ENCODE data around the gene CCDC170.
"Not testable (repeated sequence)": the region's sequence is repeated elsewhere in the genome, so short reads cannot be mapped to it uniquely, and the experiment has no call there.

The CCDC170 gene, protein sequence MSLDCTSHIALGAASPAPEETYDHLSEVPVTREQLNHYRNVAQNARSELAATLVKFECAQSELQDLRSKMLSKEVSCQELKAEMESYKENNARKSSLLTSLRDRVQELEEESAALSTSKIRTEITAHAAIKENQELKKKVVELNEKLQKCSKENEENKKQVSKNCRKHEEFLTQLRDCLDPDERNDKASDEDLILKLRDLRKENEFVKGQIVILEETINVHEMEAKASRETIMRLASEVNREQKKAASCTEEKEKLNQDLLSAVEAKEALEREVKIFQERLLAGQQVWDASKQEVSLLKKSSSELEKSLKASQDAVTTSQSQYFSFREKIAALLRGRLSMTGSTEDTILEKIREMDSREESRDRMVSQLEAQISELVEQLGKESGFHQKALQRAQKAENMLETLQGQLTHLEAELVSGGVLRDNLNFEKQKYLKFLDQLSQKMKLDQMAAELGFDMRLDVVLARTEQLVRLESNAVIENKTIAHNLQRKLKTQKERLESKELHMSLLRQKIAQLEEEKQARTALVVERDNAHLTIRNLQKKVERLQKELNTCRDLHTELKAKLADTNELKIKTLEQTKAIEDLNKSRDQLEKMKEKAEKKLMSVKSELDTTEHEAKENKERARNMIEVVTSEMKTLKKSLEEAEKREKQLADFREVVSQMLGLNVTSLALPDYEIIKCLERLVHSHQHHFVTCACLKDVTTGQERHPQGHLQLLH

DNA sequence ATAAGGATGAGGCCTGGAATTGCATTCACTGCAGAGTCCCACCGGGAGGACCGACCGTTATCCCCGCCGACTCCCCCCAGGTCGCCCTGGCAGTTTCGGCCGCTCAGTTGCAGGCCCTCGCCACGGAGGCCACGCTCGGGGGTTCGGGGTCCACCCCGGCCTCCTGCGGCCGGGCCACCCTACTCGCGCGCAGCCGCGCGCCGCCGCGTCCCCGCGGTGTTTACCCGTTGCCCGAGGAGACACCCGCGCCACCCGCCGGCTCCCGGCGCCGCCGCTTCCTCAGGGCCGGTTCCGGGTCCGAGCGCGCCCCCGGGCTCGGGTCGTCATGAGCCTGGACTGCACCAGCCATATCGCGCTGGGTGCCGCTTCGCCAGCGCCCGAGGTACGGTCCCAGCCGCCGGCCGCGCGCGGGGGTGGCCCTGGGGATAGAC lies at the start of gene CCDC170:
TSS of gene CCDC170 (plus strand) at position 214 of the 431 bp plus-strand sequence. CDS start at position 326, 112 bp downstream.
- Mint-ChIP-seq H3K36me3 (no peaks in the 10 kb centered on the region), H3K4me3 (peak within 1 kb of the TSS; percentile 68)

DNA sequence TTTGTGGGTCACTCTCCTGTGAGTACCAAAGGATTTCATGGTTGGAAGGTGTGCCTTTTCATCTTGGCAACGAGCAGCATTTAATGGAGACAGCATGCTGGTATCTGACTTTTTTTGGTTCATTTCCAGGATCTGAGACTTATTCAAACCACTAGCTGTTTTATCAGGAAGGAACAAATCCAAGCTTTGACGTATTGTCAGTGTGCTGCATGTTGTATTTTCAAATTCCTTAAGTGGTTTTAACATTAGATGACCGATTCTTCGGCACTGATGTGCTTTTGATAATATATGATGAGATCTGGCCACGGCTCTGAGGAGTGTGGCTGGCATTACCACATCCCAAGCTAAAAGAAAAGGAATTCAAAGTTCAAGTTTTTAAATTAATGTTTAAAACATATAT lies 48.3 kb upstream of the CCDC170 start:
- H3K4me1 Mint-ChIP-seq, result peaks cover 31% of the 10 kb centered on the region
- H3K4me3 Mint-ChIP-seq, result no peak overlapping the region
- no peak for DNase-seq
- no peaks in the 10 kb centered on the region for H3K27me3 Mint-ChIP-seq
- no peaks in the 10 kb centered on the region for H3K9me3 Mint-ChIP-seq
- H3K36me3 Mint-ChIP-seq, result peaks cover 12% of the 10 kb centered on the region
- H3K27ac Mint-ChIP-seq, result no peak overlapping the region
- CTCF ChIA-PET, result interaction anchor here (0.9 kb wide), 1 partner anchor 40 kb away, joined by 3 read pairs; no protein-coding TSS in a partner anchor

More for the DNA sequence above, at the start of gene CCDC170:
- H3K27ac Mint-ChIP-seq, result no peak within 1 kb of the TSS
- no peaks in the 10 kb centered on the region for H3K9me3 Mint-ChIP-seq
- peaks cover 60% of the 10 kb centered on the region for H3K27me3 Mint-ChIP-seq
- DNase-seq, result peak; percentile 35
- H3K4me1 Mint-ChIP-seq, result peaks cover 22% of the 10 kb centered on the region
- CTCF ChIA-PET, result no interaction called here

DNA sequence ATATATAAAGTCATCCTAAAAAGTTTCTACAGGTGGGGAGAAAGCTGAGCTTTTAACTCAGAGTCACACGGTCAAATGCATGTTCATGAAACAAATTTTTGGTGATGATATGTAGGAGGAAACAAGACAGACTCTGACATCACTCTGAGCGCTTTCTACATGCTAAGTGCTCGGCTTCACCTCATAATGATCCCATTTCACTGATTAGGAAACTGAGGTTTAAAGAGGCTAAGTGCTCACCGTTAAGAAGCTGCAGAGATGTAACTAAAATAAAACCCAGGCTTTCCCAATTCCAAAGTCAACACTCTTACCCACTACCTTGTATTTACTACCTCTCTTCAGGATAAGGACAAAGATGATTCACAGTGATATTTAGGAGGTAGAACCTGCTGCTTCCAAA lies 46.6 kb upstream of the CCDC170 start:
- peaks cover 15% of the 10 kb centered on the region for H3K36me3 Mint-ChIP-seq
- no peak overlapping the region for H3K4me3 Mint-ChIP-seq
- CTCF ChIA-PET, result no interaction called here
- H3K27ac Mint-ChIP-seq, result no peak overlapping the region
- H3K4me1 Mint-ChIP-seq, result peaks cover 31% of the 10 kb centered on the region
- H3K27me3 Mint-ChIP-seq, result no peaks in the 10 kb centered on the region
- no peaks in the 10 kb centered on the region for H3K9me3 Mint-ChIP-seq
- no peak for DNase-seq

DNA sequence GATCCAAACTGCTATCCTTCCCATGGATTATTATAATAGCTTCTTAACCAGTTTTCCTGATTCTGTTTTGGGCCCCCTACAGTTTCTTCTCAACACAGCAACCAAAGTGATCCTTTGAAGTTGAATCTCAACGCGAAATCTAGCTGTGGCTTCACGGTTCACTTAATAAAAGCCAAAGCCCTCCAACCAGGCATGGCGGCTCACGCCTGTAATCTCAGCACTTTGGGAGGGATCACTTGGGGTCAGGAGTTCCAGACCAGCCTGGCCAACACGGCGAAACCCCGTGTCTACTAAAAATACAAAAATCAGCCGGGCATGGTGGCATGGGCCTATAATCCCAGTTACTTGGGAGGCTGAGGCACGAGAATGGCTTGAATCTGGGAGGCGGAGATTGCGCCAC lies 45.2 kb upstream of the CCDC170 start:
- Mint-ChIP-seq H3K27me3 (no peaks in the 10 kb centered on the region), H3K4me1 (peaks cover 26% of the 10 kb centered on the region), H3K4me3 (no peak overlapping the region), H3K9me3 (no peaks in the 10 kb centered on the region), H3K36me3 (peaks cover 13% of the 10 kb centered on the region), H3K27ac (no peak overlapping the region)
- CTCF ChIA-PET, result no interaction called here
- no peak for DNase-seq

DNA sequence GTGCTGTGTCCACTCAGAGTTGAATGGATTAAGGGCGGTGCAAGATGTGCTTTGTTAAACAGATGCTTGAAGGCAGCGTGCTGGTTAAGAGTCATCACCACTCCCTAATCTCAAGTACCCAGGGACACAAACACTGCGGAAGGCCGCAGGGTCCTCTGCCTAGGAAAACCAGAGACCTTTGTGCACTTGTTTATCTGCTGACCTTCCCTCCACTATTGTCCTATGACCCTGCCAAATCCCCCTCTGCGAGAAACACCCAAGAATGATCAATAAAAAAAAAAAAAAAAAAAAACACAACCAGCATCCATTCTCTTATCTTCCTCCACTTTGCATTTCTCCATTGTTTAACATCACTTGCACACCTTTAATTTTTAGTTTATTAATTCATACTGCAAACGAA lies 42.9 kb upstream of the CCDC170 start:
- not testable (repeated sequence) for H3K9me3 Mint-ChIP-seq, DNase-seq, H3K27me3 Mint-ChIP-seq
- CTCF ChIA-PET, result interaction anchor here (1.4 to 2.0 kb wide), 3 partner anchors 10 to 61 kb away, joined by 4 to 16 read pairs (median 4); no protein-coding TSS in a partner anchor
- Mint-ChIP-seq H3K4me3 (peak overlapping the region; percentile 97), H3K36me3 (peaks cover 12% of the 10 kb centered on the region), H3K4me1 (peaks cover 33% of the 10 kb centered on the region), H3K27ac (peak overlapping the region; percentile 95)

DNA sequence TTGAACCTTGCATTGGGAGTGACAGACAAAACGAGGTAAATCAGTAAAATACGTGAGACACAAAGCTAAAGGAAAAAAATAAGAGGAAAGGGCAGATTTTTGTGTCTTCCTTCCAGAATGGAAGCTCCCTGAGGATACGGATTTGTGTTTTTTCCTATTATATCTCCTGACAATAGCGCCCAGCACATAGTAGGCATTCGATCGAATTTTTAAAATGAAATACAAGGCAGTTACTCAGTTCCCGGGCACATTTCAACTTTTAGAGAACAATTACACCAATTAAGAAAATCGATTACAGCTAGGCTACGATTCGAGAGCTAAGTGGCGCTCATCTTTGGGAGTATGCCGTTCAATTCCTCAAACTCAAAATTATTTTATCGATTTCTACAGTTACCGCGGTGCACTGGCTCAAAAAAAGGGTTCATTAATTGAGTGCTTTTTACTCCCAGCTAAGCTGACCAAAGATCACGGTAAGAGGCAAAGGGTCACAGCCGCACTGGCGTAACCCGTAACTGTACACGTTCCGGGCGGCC lies 42.3 kb upstream of the CCDC170 start:
- Mint-ChIP-seq H3K4me3 (peak overlapping the region; percentile 97), H3K9me3 (no peaks in the 10 kb centered on the region), H3K27me3 (no peaks in the 10 kb centered on the region), H3K36me3 (peaks cover 14% of the 10 kb centered on the region), H3K4me1 (peaks cover 35% of the 10 kb centered on the region), H3K27ac (peak overlapping the region; percentile 95)
- no peak for DNase-seq
- CTCF ChIA-PET, result interaction anchor here (1.4 to 2.0 kb wide), 3 partner anchors 10 to 62 kb away, joined by 4 to 16 read pairs (median 4); no protein-coding TSS in a partner anchor

DNA sequence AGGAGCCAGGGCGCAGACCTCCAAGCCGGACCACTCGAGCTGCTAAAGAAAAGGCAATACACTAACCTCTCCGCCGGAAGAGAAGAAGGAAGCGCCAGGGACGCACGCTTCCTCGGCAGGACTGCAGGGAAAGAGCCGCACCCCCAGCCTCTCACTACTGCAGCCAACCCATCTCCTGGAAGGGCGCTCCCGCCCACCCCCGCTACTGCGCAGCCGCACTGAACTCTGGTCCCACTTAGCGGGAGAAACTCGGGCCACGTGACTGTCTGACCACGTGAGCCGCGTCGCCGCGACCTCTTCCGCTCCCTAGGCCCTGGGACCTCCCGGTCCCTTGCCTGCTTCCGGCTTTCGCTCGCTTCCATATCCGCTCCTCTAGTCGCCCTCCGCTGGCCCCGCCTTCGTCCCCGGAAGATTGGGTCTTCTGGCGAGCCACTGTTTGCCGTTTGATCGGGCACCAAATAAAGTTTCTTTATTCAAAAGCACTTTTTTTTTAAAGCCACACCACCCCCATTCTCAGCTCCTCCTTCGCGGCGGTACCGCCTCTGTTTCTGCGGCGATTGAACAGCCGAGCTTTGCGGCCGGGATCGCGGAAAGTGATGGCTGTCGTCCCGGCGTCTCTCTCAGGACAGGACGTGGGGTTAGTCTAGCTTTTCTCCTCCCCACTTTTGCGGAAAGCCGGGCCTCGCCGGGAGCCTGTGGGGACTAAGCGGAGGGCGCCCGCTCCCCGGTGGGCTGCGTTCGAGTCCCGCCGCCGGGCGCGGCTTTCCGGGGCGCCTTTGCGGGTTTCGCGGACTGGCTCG lies 41.7 kb upstream of the CCDC170 start, which contains the start of gene RMND1:
TSS of gene RMND1 (minus strand) at position 177 of the 800 bp plus-strand sequence. CDS start 6,315 bp downstream, outside the sequence.
- Mint-ChIP-seq H3K36me3 (peaks cover 15% of the 10 kb centered on the region), H3K9me3 (no peaks in the 10 kb centered on the region), H3K4me3 (peak within 1 kb of the TSS; percentile 97), H3K4me1 (peaks cover 37% of the 10 kb centered on the region), H3K27me3 (no peaks in the 10 kb centered on the region), H3K27ac (peak within 1 kb of the TSS; percentile 95)
- DNase-seq, result peak; percentile 100
- CTCF ChIA-PET, result interaction anchor here (0.6 to 2.0 kb wide), 4 partner anchors 11 to 62 kb away, joined by 3 to 16 read pairs (median 4); no protein-coding TSS in a partner anchor

DNA sequence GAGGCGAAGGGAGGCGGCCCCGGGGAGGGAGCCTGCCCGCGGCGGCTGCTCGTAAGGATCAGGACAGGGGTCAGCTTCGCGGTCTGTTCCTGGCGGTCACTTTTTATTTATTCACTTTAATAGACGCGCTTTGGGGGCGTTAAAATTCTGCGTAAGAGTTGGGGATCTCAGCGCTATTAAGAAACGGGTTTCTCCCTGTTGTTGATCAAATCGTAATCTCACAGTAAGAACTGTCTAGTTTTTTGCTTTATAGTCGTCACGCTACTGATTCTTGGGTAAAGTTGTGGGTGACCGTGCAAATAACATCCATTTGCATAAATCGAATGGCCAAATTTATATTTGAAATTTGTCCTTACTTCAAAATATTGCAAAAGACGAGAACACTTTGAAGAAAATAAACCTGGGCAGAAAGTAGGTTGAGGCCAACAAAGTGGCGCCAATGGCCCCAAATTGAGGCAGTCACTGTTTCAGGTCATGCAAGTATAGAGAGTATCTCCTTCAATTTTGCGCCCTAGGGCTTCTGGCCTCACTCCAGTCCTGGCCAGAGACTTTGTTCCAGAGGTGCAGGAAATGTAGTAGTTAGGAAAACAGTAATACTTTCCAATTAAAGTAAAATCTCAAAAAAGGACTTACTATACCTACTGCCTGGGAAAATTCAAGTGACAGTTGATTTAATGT lies 40.9 kb upstream of the CCDC170 start:
- Mint-ChIP-seq H3K27ac (peak overlapping the region; percentile 95), H3K36me3 (peaks cover 19% of the 10 kb centered on the region), H3K9me3 (no peaks in the 10 kb centered on the region), H3K4me1 (peaks cover 40% of the 10 kb centered on the region), H3K4me3 (peak overlapping the region; percentile 97), H3K27me3 (no peaks in the 10 kb centered on the region)
- peak; percentile 26 for DNase-seq
- CTCF ChIA-PET, result interaction anchor here (1.0 to 2.0 kb wide), 4 partner anchors 12 to 63 kb away, joined by 3 to 16 read pairs (median 4); no protein-coding TSS in a partner anchor

DNA sequence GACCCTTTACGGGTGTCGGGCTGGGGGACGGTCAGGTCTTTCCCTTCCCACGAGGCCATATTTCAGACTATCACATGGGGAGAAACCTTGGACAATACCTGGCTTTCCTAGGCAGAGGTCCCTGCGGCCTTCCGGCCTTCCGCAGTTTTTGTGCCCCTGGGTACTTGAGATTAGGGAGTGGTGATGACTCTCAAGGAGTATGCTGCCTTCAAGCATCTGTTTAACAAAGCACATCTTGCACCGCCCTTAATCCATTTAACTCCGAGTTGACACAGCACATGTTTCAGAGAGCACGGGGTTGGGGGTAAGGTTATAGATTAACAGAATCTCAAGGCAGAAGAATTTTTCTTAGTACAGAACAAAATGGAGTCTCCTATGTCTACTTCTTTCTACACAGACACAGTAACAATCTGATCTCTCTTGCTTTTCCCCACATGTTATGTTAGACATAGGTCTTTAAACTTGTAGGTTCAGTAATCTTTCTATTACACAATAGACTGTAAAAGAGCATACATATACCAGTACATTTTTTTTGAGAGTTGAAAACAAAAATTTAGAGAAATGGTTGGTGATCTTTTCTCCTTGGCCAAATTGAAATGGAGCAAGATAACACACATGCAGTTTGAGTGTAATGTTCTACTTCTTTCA lies 37.9 kb upstream of the CCDC170 start:
- CTCF ChIA-PET, H3K4me3 Mint-ChIP-seq: not testable (repeated sequence)
- peaks cover 26% of the 10 kb centered on the region for H3K4me1 Mint-ChIP-seq

DNA sequence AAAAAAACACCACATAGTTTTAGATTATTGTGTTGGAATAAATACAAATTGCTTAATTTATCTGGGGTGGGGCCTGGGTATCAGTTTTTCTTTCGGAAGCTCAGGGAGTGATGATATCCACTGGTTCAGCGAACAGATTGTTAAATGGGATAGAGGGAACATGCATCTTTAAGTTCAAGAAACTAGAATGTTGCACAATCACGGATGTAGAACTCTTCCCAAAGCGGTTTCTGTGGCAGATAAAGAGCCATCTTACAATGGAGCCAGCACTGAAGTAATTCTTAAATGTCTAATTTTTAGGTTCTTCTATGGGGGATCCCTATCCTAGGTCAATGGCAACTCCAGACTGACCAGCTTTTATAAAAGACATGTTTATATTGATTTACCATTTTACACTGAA lies 32.1 kb upstream of the CCDC170 start:
- Mint-ChIP-seq H3K9me3 (no peaks in the 10 kb centered on the region), H3K27ac (no peak overlapping the region), H3K36me3 (peaks cover 38% of the 10 kb centered on the region)

More for the DNA sequence above, 37.9 kb upstream of the CCDC170 start:
- H3K9me3 Mint-ChIP-seq, H3K27me3 Mint-ChIP-seq, H3K27ac Mint-ChIP-seq, DNase-seq: not testable (repeated sequence)
- peaks cover 24% of the 10 kb centered on the region for H3K36me3 Mint-ChIP-seq

DNA sequence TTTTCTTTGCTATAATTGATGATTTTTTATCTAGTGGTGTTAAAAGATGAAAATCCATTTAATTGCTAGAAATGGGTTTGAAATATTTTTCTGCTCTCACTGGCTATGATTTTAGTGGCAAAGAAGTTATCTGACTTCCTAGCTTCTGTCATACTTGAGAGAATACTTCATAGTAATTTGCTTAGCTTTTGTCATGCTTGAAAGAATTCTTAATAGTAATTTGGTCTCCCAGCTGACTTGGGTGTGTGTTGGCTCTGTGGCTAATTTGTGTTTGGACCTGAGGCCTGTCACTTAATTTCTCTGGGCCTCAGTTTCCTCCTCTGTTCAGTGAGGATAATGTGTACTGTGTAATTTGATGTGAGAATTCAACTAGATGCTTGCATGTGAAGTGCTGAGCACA lies 29.1 kb upstream of the CCDC170 start:
- no peak overlapping the region for H3K27ac Mint-ChIP-seq
- no peaks in the 10 kb centered on the region for H3K9me3 Mint-ChIP-seq
- H3K36me3 Mint-ChIP-seq, result peaks cover 36% of the 10 kb centered on the region
- H3K4me3 Mint-ChIP-seq, result no peak overlapping the region
- no peaks in the 10 kb centered on the region for H3K27me3 Mint-ChIP-seq
- CTCF ChIA-PET, result no interaction called here
- DNase-seq, result no peak
- peaks cover 5% of the 10 kb centered on the region for H3K4me1 Mint-ChIP-seq

More for the DNA sequence above, 32.1 kb upstream of the CCDC170 start:
- DNase-seq, result no peak
- no peak overlapping the region for H3K4me3 Mint-ChIP-seq
- no peaks in the 10 kb centered on the region for H3K27me3 Mint-ChIP-seq
- CTCF ChIA-PET, result no interaction called here
- H3K4me1 Mint-ChIP-seq, result peaks cover 10% of the 10 kb centered on the region

DNA sequence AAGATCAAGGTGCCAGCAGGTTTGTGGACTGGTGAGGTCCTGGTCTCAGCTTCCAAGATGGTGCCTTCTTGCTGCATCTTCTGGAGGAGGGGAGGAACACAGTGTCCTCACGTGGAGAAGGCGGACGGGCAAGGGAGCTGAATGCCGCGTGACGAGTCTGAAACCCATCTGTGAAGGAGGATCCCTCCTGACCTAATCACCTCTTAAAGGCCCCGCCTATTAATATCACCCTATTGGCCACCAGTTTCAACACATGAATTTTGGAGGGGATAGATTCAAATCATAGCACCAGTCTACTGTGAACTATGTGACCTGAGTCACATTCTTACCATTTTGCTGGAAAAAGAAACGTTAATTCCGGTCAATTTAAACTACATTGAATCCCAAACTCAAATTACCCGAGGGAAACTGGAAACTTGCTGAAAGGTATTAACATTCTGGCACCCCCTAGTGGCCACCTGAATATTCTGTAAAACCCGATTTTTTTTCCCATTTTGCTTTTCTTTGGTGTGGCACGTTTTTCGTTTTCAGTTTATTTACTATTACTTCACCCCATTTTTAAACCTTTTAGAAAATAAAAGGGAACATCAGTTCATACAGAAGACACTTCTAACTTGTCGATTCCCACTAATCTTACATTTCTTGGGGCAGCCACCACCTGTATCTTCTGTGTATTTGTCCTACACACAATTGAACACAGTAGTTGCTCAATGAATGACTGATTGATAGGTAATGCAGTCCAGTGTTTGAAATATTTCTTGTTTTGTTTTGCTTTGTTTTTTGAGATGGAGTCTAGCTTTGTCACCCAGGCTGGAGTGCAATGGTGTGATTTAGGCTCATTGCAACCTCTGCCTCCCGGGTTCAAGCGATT lies 17.9 kb upstream of the CCDC170 start:
- H3K36me3 Mint-ChIP-seq, result no peaks in the 10 kb centered on the region
- H3K27ac Mint-ChIP-seq, result no peak overlapping the region
- CTCF ChIA-PET, result interaction anchor here (1.2 to 1.6 kb wide), 3 partner anchors 22 to 69 kb away, joined by 3 to 5 read pairs (median 3); no protein-coding TSS in a partner anchor
- H3K27me3 Mint-ChIP-seq, result no peaks in the 10 kb centered on the region
- H3K4me1 Mint-ChIP-seq, result peaks cover 8% of the 10 kb centered on the region
- no peaks in the 10 kb centered on the region for H3K9me3 Mint-ChIP-seq
- DNase-seq, result peak; percentile 46
- no peak overlapping the region for H3K4me3 Mint-ChIP-seq
